Endothelial cell of umbilical vein (primary cell): ENCODE data around the gene RPRD1A.

ENCODE experiments used
- EZH2 ChIP-seq: IDR thresholded peaks from 2 replicates; pipeline ENCODE4 v1.6.1; 2012; ENCODE audit warnings: borderline replicate concordance, low read depth, mild to moderate bottlenecking, moderate library complexity, low read length, inconsistent platforms; ENCODE audit not compliant: severe bottlenecking
- FOS ChIP-seq: IDR thresholded peaks from 2 replicates; pipeline ENCODE4 v1.6.1; 2011; ENCODE audit warnings: mild to moderate bottlenecking, low read length, moderate library complexity, borderline replicate concordance; ENCODE audit not compliant: insufficient read depth
- GATA2 ChIP-seq: IDR thresholded peaks from 2 replicates; pipeline ENCODE4 v1.7.0; 2011; ENCODE audit warnings: low read depth, mild to moderate bottlenecking, moderate library complexity, mixed read lengths, low read length; ENCODE audit not compliant: insufficient read length, insufficient read depth
- JUN ChIP-seq: IDR thresholded peaks from 2 replicates; pipeline ENCODE4 v1.6.1; 2011; ENCODE audit warnings: borderline replicate concordance, low read depth; ENCODE audit not compliant: insufficient read length, insufficient read depth
- MAX ChIP-seq: IDR thresholded peaks from 2 replicates; pipeline ENCODE4 v1.6.1; 2011; ENCODE audit not compliant: insufficient read depth, insufficient read length
- MYC ChIP-seq: IDR thresholded peaks from one replicate; pipeline ENCODE4 v1.6.1; 2011; ENCODE audit warnings: mild to moderate bottlenecking, low read depth, low read length
- POLR2A ChIP-seq: IDR thresholded peaks from 2 replicates; pipeline ENCODE4 v1.6.1; 2012; ENCODE audit warnings: low read depth, mild to moderate bottlenecking, control low read depth, low read length
- POLR2AphosphoS5 ChIP-seq: IDR thresholded peaks from 2 replicates; pipeline ENCODE4 v1.6.1; 2012; ENCODE audit warnings: low read depth, mild to moderate bottlenecking, control low read depth, low read length, moderate library complexity; ENCODE audit not compliant: insufficient read depth
- TF ChIP-seq, protein P1 (sequence below), 2 donors: IDR thresholded peaks; 1 replicate in 1 of 2; 2 replicates in 1 of 2; pipeline ENCODE4 v1.5.1; 2011; ENCODE audit warnings: low read length in 2 of 2, mild to moderate bottlenecking in 2 of 2, moderate library complexity in 2 of 2, control low read depth in 1 of 2, inconsistent platforms in 1 of 2, low read depth in 1 of 2; ENCODE audit not compliant: insufficient read depth in 1 of 2; ENCODE audit errors: extremely low read depth in 1 of 2

- TF ChIP-seq MAX: no peak
- TF ChIP-seq POLR2A: no peak
- TF ChIP-seq, protein P1, sequence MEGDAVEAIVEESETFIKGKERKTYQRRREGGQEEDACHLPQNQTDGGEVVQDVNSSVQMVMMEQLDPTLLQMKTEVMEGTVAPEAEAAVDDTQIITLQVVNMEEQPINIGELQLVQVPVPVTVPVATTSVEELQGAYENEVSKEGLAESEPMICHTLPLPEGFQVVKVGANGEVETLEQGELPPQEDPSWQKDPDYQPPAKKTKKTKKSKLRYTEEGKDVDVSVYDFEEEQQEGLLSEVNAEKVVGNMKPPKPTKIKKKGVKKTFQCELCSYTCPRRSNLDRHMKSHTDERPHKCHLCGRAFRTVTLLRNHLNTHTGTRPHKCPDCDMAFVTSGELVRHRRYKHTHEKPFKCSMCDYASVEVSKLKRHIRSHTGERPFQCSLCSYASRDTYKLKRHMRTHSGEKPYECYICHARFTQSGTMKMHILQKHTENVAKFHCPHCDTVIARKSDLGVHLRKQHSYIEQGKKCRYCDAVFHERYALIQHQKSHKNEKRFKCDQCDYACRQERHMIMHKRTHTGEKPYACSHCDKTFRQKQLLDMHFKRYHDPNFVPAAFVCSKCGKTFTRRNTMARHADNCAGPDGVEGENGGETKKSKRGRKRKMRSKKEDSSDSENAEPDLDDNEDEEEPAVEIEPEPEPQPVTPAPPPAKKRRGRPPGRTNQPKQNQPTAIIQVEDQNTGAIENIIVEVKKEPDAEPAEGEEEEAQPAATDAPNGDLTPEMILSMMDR (IDR thresholded peaks at IDR 0.05; ENCODE audit: extremely low read depth in 1 of 2, insufficient read depth in 1 of 2, low read depth in 1 of 2, low read length in 2 of 2): no peak
- TF ChIP-seq MYC: no peak
- no peak for TF ChIP-seq EZH2
- TF ChIP-seq POLR2AphosphoS5: no peak
- TF ChIP-seq JUN: no peak
- no peak for TF ChIP-seq FOS
- TF ChIP-seq GATA2: no peak
These were observed 111.1 kb downstream of the RPRD1A start for GRCh38 chr18:35956226-35956625.
